A673 (cell line): ENCODE results near the gene GZMM. TPM values are rescaled to one million over a fixed set of nuclear protein-coding genes. Genes with fewer than 3 reads are reported as not detected.

Experiments used
- BruUV-seq: library from RNA; stranded (reverse); fragments of 400-500 nt; replicated peaks from 2 replicates; lab custom pipeline; 2021; lab: Mats Ljungman, UMichigan
- CTCF ChIA-PET: fragments of 300-600 bp; sonication (Branson Sonifier 250); formaldehyde crosslinking; loops from one replicate; lab custom pipeline; 2022; ENCODE audit warnings: antibody characterized with exemption; lab: Charles Lee
- POLR2A ChIA-PET: fragments of 300-600 bp; sonication (Branson Sonifier 250); formaldehyde crosslinking; loops from one replicate; lab custom pipeline; 2022; ENCODE audit warnings: antibody characterized with exemption; ENCODE audit not compliant: low non-redundant PET; lab: Charles Lee
- DNase-seq: peaks from one replicate; pipeline ENCODE4 v3.0.0-alpha.2; 2015; ENCODE audit warnings: low spot score
- H3K27ac ChIP-seq: fragments of 200-600 bp; sonication (generic); 2 replicates; pipeline ENCODE4 v1.5.1; 2016; ENCODE audit warnings: mixed run types, low read depth, mild to moderate bottlenecking, mixed read lengths, antibody characterized with exemption, low read length; ENCODE audit not compliant: poor library complexity, severe bottlenecking
- H3K27me3 ChIP-seq: fragments of 200-600 bp; sonication (generic); replicated peaks from 2 replicates; pipeline ENCODE4 v1.6.1; 2017; ENCODE audit warnings: mixed run types, low read depth, mild to moderate bottlenecking, mixed read lengths, antibody characterized with exemption, low read length; ENCODE audit not compliant: insufficient read depth, poor library complexity
- H3K36me3 ChIP-seq: fragments of 200-600 bp; sonication (generic); 2 replicates; pipeline ENCODE4 v1.6.1; 2016; ENCODE audit warnings: mixed run types, mild to moderate bottlenecking, mixed read lengths, antibody characterized with exemption, low read length; ENCODE audit not compliant: insufficient read depth, poor library complexity, severe bottlenecking
- H3K4me1 ChIP-seq: fragments of 200-600 bp; sonication (generic); 2 replicates; pipeline ENCODE4 v1.6.1; 2017; ENCODE audit warnings: mixed run types, mild to moderate bottlenecking, mixed read lengths, antibody characterized with exemption, low read length; ENCODE audit not compliant: insufficient read depth, poor library complexity, severe bottlenecking
- H3K4me3 ChIP-seq: fragments of 200-600 bp; sonication (generic); 2 replicates; pipeline ENCODE4 v1.5.1; 2016; ENCODE audit warnings: low read depth, mixed run types, mild to moderate bottlenecking, mixed read lengths, low read length; ENCODE audit not compliant: poor library complexity, severe bottlenecking
- H3K9me3 ChIP-seq: fragments of 200-600 bp; sonication (generic); 2 replicates; pipeline ENCODE4 v1.6.1; 2016; ENCODE audit warnings: mixed run types, low read depth, mild to moderate bottlenecking, mixed read lengths, antibody characterized with exemption, low read length; ENCODE audit not compliant: poor library complexity, severe bottlenecking
- EZH2 ChIP-seq: fragments of 200-600 bp; sonication (generic); IDR thresholded peaks from 2 replicates; pipeline ENCODE4 v1.6.1; 2017; ENCODE audit warnings: borderline replicate concordance, low read depth, mild to moderate bottlenecking, mixed read lengths, antibody characterized with exemption, low read length; ENCODE audit not compliant: poor library complexity, severe bottlenecking
- intact Hi-C: fragments of 100-400 bp; cut with micrococcal nuclease; formaldehyde crosslinking; loops from one replicate; pipeline ENCODE4 v1.10.0; 2022; ENCODE audit not compliant: unreplicated experiment
- total RNA-seq: library from RNA; stranded (reverse); gene quantifications from 2 replicates; pipeline ENCODE4 v1.2.3, GENCODE V29; 2021
- TF ChIP-seq, protein P1 (sequence below): fragments of 300-800, 200-600 bp; sonication (generic); conservative IDR thresholded peaks from 2 replicates; pipeline ENCODE4 v1.5.1; 2017; ENCODE audit warnings: low read depth, mild to moderate bottlenecking, antibody characterized with exemption, low read length, moderate library complexity, mixed read lengths

The GZMM gene
- total RNA-seq, 1 experiment from 2014 or later: 2.5 TPM

DNA sequence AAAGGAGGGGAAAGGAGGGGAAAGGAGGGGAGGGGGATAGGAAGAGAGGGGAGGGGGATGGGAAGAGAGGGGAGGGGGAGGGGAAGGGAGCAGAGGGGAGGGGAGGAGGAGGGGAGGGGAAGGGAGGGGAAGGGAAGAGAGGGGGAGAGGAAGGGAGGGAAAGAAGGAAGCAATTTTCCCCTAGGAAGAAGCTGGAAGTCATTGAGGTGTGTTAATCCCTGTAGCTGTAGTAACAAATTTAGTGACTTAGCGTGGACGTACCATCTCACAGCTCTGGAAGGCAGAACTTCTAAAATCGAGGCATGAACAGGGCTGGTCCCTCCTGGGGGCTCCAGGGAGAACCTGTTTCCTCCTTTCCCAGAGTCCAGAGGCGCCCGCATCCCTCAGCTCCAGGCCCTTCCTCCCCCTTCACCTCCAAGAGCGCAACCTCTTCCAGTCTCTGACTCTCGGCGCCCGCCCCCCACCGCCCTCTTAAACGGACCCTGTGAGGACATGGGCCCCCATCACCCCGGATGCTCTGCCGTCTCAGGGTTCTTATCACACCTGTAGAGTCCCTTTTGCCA lies 17.9 kb upstream of the GZMM start:
- Histone ChIP-seq H3K27ac (no peak overlapping the region), H3K4me1 (peaks cover 11% of the 10 kb centered on the region), H3K36me3 (no peaks in the 10 kb centered on the region), H3K27me3 (no peaks in the 10 kb centered on the region), H3K9me3 (no peaks in the 10 kb centered on the region), H3K4me3 (no peak overlapping the region)
- POLR2A ChIA-PET: no interaction called here
- no peak for TF ChIP-seq EZH2
- TF ChIP-seq, protein P1, sequence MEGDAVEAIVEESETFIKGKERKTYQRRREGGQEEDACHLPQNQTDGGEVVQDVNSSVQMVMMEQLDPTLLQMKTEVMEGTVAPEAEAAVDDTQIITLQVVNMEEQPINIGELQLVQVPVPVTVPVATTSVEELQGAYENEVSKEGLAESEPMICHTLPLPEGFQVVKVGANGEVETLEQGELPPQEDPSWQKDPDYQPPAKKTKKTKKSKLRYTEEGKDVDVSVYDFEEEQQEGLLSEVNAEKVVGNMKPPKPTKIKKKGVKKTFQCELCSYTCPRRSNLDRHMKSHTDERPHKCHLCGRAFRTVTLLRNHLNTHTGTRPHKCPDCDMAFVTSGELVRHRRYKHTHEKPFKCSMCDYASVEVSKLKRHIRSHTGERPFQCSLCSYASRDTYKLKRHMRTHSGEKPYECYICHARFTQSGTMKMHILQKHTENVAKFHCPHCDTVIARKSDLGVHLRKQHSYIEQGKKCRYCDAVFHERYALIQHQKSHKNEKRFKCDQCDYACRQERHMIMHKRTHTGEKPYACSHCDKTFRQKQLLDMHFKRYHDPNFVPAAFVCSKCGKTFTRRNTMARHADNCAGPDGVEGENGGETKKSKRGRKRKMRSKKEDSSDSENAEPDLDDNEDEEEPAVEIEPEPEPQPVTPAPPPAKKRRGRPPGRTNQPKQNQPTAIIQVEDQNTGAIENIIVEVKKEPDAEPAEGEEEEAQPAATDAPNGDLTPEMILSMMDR: no peak
- no peak for DNase-seq
- CTCF ChIA-PET: interaction anchor here (1.0 kb wide), 1 partner anchor 15 kb away, joined by 5 read pairs; no protein-coding TSS in a partner anchor
- intact Hi-C loops: no loop called here
- no TSS peak for BruUV-seq

DNA sequence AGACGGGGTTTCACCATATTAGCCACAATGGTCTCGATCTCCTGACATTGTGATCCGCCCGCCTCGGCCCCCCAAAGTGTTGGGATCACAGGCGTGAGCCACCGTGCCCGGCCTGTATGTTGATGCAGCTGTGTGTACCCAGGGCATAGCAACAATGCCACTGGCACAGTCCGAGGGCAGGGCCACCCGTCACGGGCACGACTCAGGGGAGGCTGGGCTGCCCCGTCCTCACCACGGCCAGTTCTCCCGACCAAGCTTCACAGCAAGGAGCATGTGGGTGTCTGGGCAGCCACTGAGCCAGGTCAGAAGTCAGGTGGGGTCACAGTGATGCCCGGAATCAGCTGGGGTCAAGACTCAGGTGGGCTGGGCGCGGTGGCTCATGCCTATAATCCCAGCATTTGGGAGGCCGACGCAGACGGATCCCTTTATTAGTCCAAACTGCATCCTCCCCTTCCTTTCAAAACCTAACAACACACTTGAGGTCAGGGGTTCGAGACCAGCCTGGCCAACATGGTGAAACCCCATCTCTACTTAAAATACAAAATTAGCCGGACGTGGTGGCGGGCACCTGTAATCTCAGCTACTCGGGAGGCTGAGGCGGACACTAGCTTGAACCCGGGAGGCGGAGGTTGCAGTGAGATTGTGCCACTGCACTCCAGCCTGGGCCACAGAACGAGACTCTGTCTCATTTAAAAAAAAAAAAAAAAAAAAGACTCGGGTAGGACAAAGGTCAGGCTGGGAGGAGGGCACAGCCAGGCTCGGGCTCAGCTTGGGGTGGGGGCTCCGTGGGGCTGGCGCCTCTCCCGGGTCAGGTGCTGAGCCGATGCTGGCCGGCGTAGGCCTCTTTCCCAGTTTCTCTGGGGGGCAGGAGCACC lies 13.5 kb upstream of the GZMM start:
- Histone ChIP-seq H3K4me1 (peaks cover 13% of the 10 kb centered on the region), H3K9me3 (no peaks in the 10 kb centered on the region), H3K4me3 (peak overlapping the region; percentile 100), H3K36me3 (peaks cover 3% of the 10 kb centered on the region), H3K27me3 (no peaks in the 10 kb centered on the region), H3K27ac (peak overlapping the region; percentile 95)
- BruUV-seq: no TSS peak
- CTCF ChIA-PET: interaction anchor here (0.6 to 1.0 kb wide), 2 partner anchors 19 to 24 kb away, joined by 3 to 11 read pairs; no protein-coding TSS in a partner anchor
- DNase-seq: no peak
- intact Hi-C loops: loop anchor here (5.0 kb wide), 1 partner anchor 42 kb away; the partner anchor contains the start of gene BSG
- POLR2A ChIA-PET: interaction anchor here (0.7 kb wide), 1 partner anchor 21 kb away, joined by 11 read pairs; no protein-coding TSS in a partner anchor
- TF ChIP-seq EZH2: no peak
- TF ChIP-seq, protein P1: no peak

DNA sequence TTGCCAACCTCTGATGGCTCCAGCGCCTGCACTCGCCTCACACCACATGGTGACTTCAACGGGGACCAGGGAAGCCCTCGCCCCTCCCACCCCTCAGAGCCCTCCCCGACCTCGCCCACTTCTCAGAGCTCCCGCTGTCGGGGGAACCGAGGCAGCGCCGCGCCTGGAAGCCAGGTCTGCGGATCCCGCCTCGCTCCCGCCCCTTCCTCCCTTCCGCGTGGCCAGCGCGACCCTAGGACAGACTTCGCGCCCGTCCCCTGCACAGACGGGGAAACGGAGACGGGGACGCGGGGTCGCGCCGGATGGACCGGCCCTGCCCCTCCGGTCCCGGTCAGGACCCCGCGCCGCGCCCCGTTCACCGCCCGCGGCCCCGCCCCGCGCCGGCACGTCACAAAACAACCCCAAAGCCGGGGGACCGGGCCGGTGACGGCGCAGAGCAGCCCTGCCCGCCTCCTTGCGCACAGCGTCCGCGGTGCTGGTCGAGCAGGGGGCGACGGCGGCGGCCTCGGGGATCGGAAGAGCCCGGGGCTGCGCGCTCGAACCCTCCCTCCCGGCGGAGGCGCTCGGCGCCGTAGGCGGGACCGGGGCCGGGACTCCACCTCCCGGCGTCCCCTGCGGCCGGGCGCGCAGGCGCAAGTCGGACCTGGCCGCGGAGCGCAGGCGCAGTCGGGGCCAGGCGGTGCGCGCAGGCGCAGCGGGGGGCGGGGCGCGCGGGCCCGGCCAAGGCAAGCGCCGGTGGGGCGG lies 12.7 kb upstream of the GZMM start:
- peaks cover 13% of the 10 kb centered on the region for H3K4me1 ChIP-seq
- ChIA-PET POLR2A (interaction anchor here (0.6 to 0.8 kb wide), 2 partner anchors 20 to 55 kb away, joined by 3 to 4 read pairs; no protein-coding TSS in a partner anchor), CTCF (interaction anchor here (0.6 to 1.6 kb wide), 6 partner anchors 20 to 709 kb away, joined by 3 to 16 read pairs (median 4); no protein-coding TSS in a partner anchor)
- intact Hi-C loops: loop anchor here (5.0 kb wide), 1 partner anchor 41 kb away; the partner anchor contains the start of gene BSG
- H3K36me3 ChIP-seq: peaks cover 12% of the 10 kb centered on the region
- H3K27ac ChIP-seq: peak overlapping the region; percentile 95
- BruUV-seq: no TSS peak
- H3K27me3 ChIP-seq: no peaks in the 10 kb centered on the region
- peak; percentile 92 for DNase-seq
- no peaks in the 10 kb centered on the region for H3K9me3 ChIP-seq
- peak overlapping the region; percentile 100 for H3K4me3 ChIP-seq
- TF ChIP-seq, protein P1: no peak; the same call in 1 of the 2 replicates
- TF ChIP-seq EZH2: no peak
